Left lung (tissue), 10 donors: Measurements from ENCODE around the gene GLIPR2. TPM values are rescaled to one million over a fixed set of nuclear protein-coding genes. Genes with fewer than 3 reads are reported as not detected.

ENCODE experiments used
- ATAC-seq: fragments of 200-7000 bp; cut with Tn5 transposase; one replicate; pipeline ENCODE4 v1.9.1; 2020; ENCODE audit warnings: moderate library complexity
- DNase-seq, 4 donors: peaks; one replicate each; pipeline ENCODE4 v3.0.0-alpha.2; 2013 to 2020
- H3K27ac ChIP-seq, 2 donors: fragments of 200-600 bp; sonication (generic) in 1 of 2; one replicate each; pipeline versions ENCODE4 v1.5.0 to v1.8.0; 2020 to 2021
- H3K27me3 ChIP-seq, 2 donors: fragments of 200-600 bp; sonication (generic) in 1 of 2; one replicate each; pipeline versions ENCODE4 v1.5.0 to v1.8.0; 2020 to 2021
- H3K36me3 ChIP-seq, 2 donors: fragments of 200-600 bp; sonication (generic) in 1 of 2; one replicate each; pipeline versions ENCODE4 v1.5.0 to v1.8.0; 2020 to 2021
- H3K4me1 ChIP-seq, 2 donors: fragments of 200-600 bp; one replicate each; pipeline ENCODE4 v1.8.0; 2021
- H3K4me3 ChIP-seq, 2 donors: fragments of 200-600 bp; sonication (generic) in 1 of 2; one replicate each; pipeline versions ENCODE4 v1.5.0 to v1.8.0; 2020 to 2021; ENCODE audit warnings: mild to moderate bottlenecking in 1 of 2
- H3K9me3 ChIP-seq, 2 donors: fragments of 200-600 bp; sonication (generic) in 1 of 2; one replicate each; pipeline versions ENCODE4 v1.5.0 to v1.8.0; 2020 to 2021
- CTCF ChIP-seq, 2 donors: fragments of 200-600 bp; sonication (generic) in 1 of 2; IDR thresholded peaks; one replicate each; pipeline versions ENCODE4 v1.5.0 to v1.8.0; 2021; ENCODE audit warnings: antibody characterized with exemption in 2 of 2
- intact Hi-C, 2 donors: fragments of 100-400 bp; cut with DNase I; formaldehyde crosslinking; loops; one replicate each; pipeline versions ENCODE4 v1.11.2 to v1.14.2; 2022
- polyA plus RNA-seq, 6 donors: library from polyadenylated mRNA; unstranded; fragments of 120-200 nt; gene quantifications; one replicate each; pipeline ENCODE4 v1.2.1, GENCODE V29; 2013; ENCODE audit not compliant: insufficient read length in 6 of 6
- total RNA-seq, 2 donors: library from RNA; stranded (reverse); fragmentation: NEBNext Ultra II Directional; extraction: Animal tissue kit (Norgen Biotek cat#: 25700); gene quantifications; one replicate each; pipeline ENCODE4 v1.2.1, GENCODE V29; 2021
- donor health status: DM: no; HTN: yes; CAD: no.
- donor health status: DM: no; HTN: no; CAD: no.

GLIPR2 gene
- total and polyA plus RNA-seq, 8 donors: 33.0 to 94.5 (median 35.8) TPM

GRCh38 chr9:36151316-36152210, 15.0 kb downstream of the GLIPR2 start:
- no peak for TF ChIP-seq CTCF (IDR thresholded peaks at IDR 0.05)
- Histone ChIP-seq H3K36me3 (peaks cover 0 to 35% of the 10 kb centered on the region in 2 donors), H3K27ac (peak overlapping the region; percentile 81 to 98), H3K9me3 (peaks cover 0 to 2% of the 10 kb centered on the region in 2 donors), H3K27me3 (no peaks in the 10 kb centered on the region), H3K4me1 (peaks cover 16 to 94% of the 10 kb centered on the region in 2 donors), H3K4me3 (peak overlapping the region in 1 of 2 donors; percentile 4)
- intact Hi-C loops: no loop called here
- DNase-seq (peak in 2 of 4 donors; percentile 87 to 92), ATAC-seq (peak; percentile 47)

GRCh38 chr9:36152741-36153438, 16.4 kb downstream of the GLIPR2 start:
- peaks cover 16 to 86% of the 10 kb centered on the region in 2 donors for H3K4me1 ChIP-seq
- ATAC-seq (no peak), DNase-seq (no peak)
- no peak for TF ChIP-seq CTCF (IDR thresholded peaks at IDR 0.05)
- peaks cover 0 to 3% of the 10 kb centered on the region in 2 donors for H3K9me3 ChIP-seq
- intact Hi-C loops: no loop called here
- peaks cover 0 to 31% of the 10 kb centered on the region in 2 donors for H3K36me3 ChIP-seq
- H3K27ac ChIP-seq: peak overlapping the region; percentile 39 to 98
- H3K4me3 ChIP-seq: no peak overlapping the region
- no peaks in the 10 kb centered on the region for H3K27me3 ChIP-seq

- no peak overlapping the region for H3K4me3 ChIP-seq
- TF ChIP-seq CTCF (IDR thresholded peaks at IDR 0.05): no peak
- H3K4me1 ChIP-seq: peaks cover 16 to 86% of the 10 kb centered on the region in 2 donors
- intact Hi-C loops: no loop called here
- H3K9me3 ChIP-seq: peaks cover 0 to 3% of the 10 kb centered on the region in 2 donors
- DNase-seq (no peak), ATAC-seq (no peak)
- peak overlapping the region; percentile 66 to 98 for H3K27ac ChIP-seq
- peaks cover 0 to 23% of the 10 kb centered on the region in 2 donors for H3K36me3 ChIP-seq
- no peaks in the 10 kb centered on the region for H3K27me3 ChIP-seq
Measured at GRCh38 chr9:36153746-36154145, 17.2 kb downstream of the GLIPR2 start.

GRCh38 chr9:36154331-36154952, 17.9 kb downstream of the GLIPR2 start:
- peak in 3 of 4 donors; percentile 42 to 84 (median 73) for DNase-seq
- peak; percentile 61 for ATAC-seq
- H3K27ac ChIP-seq: peak overlapping the region; percentile 66 to 98
- no peak overlapping the region for H3K4me3 ChIP-seq
- no peaks in the 10 kb centered on the region for H3K27me3 ChIP-seq
- peaks cover 11 to 79% of the 10 kb centered on the region in 2 donors for H3K4me1 ChIP-seq
- intact Hi-C loops: no loop called here
- H3K9me3 ChIP-seq: peaks cover 0 to 3% of the 10 kb centered on the region in 2 donors
- no peak for TF ChIP-seq CTCF (IDR thresholded peaks at IDR 0.05)
- peaks cover 0 to 23% of the 10 kb centered on the region in 2 donors for H3K36me3 ChIP-seq
